GM21515 (cell line): ENCODE measurements around the gene PRDM15.

Experiments used
- ATAC-seq: cut with Tn5 transposase; IDR thresholded peaks from one replicate; pipeline ENCODE4 v1.9.1; 2021; ENCODE audit not compliant: unreplicated experiment

PRDM15 gene

GRCh38 chr21:41784456-41785102 is 94.6 kb downstream of the PRDM15 start:
- no peak for ATAC-seq

DNA sequence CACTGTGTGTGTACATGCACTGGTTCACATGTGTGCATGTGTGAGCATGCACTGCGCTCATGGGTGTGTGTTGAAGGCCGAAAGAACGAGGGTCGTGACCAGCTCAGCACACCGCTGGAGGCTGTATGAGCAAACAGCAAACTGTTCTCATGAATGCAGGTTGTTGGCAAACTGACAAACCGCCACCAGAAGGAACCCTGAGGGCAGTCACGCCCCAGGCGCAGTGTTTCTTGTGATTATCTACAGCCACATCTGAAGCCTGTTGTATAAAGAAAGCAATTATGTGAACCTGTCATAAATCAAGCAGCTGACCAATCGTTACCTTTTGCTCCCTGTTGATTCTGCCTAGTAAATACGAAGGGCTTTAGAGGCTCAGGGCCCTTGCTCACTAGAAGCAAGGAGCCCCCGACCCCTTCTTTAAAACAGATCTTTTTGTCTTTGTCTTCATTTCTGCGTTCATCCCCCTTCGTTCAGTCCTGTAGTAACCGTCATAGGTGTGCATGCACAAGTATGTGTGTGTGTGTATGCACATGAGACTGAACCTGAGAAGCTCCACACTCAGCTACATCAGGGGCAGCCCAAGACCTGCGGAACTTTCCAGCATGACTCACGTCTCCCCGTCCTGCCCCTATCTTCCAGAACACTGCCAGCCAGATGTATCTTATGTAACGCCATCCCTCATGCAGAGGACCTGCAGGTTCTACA is 95.5 kb downstream of the PRDM15 start:
- ATAC-seq = no peak

DNA sequence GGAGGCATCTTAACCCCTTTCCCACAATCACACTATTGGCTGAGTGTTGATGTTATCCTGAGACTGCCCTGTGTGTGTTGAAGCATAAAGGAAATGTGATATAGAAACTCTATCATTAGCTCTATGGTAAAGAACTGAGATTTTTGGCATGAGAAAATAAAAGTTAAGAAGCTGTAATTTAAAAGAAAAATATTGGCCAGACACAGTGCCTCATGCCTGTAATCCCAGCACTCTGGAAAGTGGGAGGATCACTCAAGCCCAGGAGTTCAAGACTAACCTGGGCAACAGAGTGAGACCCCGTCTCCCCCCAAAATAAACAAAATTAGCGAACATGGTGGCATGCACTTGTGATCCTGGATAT is 98.1 kb downstream of the PRDM15 start:
- ATAC-seq = no peak

DNA sequence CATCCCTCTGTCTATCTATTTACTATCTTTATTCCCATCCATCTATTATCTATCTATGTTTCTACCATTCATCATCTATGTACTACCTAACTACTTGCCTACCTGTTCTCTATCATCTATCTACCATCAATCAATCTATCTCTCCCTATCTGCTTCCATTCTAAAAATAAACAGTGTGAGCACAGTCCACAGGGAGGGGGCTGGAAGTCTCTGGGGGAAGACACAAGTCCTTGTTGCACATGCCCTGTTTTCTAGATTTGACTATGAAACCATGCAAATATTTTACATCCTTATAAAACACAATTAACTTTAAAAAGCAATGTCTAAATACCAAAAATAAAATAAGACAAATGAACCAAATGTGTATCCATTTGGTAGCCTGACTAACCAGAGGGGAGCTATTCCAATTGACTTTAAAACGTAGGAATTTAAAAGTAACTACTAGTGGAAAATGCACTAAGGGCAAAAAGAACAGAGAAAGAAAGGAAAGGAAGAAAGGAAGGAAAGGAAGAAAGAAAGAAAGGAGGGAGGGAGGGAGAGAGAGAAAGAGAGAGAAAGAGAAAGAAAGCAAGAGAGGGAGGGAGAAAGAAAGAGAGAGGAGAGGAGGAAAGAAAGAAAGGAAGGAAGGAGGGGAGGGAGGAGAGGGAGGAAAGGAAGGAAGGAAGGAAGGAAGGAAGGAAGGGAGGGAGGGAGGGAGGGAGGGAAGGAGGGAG is 98.7 kb downstream of the PRDM15 start:
- no peak for ATAC-seq

GRCh38 chr21:41779659-41780058 is 99.5 kb downstream of the PRDM15 start:
- ATAC-seq = no peak

DNA sequence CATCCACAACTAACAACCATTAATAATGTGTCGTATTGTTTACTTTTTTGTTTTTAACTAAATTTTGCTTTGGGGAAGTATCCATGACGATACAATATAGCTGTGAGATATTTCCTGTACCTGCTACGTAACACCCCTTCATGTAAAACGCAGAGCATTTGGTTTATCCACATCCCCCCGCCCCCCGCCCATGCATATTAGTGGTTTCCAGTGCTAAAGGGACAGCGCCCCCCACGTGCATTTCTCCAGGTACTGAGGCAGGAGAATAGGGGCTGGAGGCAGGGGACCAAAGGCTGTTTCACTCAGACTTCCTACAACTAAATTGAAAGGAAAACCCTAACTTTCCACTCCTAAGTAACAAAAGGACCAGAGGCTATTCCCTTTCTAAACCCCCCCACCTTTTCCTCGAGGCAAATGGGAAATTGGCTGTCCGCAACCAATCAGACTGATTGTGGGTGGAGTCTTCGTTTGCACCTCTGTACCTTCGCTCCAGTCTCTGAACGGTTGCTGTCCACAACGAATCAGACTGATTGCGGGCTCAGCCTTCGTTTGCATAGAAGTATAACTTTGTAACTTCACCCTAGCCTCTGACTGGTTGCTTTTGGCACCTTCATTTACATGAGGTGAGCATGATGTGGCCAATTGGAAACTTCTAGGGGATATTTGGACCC is 100.1 kb downstream of the PRDM15 start:
- ATAC-seq = no peak

GRCh38 chr21:41777951-41778815 is 101.0 kb downstream of the PRDM15 start:
- ATAC-seq = no peak

- no peak for ATAC-seq
These were observed 102.4 kb downstream of the PRDM15 start for GRCh38 chr21:41776778-41777177.

DNA sequence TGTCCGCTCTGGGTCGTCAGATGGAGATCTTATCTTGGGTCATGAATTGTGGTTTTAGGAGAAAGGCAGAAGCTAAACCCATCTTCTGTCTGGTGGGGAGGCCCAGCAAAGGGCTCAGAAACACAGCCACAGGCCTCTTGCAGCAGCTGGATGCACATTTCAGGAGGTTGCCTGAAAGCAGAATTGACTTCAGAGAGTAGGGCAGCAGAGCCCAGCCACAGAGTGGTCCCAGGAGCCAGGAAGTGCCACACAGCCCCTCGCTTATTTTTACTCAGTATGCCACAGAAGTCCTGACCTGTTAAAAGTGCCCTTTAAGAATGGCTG is 104.0 kb downstream of the PRDM15 start:
- ATAC-seq = no peak

DNA sequence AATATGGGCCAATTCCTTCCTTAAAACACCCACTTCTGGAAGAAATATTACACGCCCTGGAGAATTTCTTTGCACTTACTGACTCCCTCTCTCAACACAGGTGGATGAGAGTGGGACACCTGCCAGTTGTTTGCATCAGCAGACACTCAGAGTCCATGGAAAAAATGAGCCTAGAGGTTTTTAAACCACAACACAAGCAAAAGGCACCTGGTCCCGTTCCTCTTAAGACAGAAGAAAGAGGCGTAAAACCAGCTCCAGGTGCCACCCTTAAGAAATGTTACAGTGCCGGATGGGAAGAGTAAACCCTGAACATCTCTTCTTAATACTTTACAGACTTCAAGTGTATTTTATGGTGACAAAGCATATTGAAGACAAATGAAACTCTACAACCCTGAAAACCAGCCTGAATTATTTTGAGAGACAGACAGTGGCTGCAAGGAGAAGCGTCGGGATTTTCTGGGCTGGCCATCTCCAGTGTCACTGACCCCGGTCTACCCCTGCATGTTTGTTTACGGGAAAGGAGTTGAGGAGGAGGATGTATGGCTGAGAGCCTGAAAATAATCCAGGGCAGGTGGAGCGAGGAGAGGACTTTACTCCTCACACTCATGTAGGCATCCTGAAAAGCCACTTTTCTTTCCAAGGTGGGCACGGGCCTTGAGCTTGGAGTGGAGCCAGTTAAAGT is 104.5 kb downstream of the PRDM15 start:
- ATAC-seq = no peak

GRCh38 chr21:41772351-41773080 is 106.6 kb downstream of the PRDM15 start:
- no peak for ATAC-seq

GRCh38 chr21:41771625-41771945 is 107.6 kb downstream of the PRDM15 start:
- no peak for ATAC-seq

- no peak for ATAC-seq
These were observed 108.1 kb downstream of the PRDM15 start for GRCh38 chr21:41770901-41771624.

DNA sequence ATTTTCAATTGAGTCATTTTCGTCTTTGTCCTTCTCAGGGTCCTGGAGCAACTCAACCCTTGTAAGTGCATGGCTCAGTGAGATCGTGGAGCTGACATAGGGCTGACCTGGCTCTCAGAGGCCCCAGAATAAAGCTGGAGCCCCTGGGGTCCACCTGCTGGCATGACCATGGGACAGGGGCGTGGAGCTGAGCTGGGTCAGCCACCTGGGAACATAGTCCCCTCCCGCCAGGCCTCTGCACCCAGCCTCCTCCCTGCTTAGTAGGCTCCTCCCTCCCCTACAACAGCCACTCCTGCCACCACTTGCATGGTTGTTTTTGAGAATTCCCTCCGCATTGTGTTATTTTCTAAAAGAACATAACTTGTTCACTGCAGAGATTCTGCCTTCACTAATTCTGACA is 109.2 kb downstream of the PRDM15 start:
- no peak for ATAC-seq

DNA sequence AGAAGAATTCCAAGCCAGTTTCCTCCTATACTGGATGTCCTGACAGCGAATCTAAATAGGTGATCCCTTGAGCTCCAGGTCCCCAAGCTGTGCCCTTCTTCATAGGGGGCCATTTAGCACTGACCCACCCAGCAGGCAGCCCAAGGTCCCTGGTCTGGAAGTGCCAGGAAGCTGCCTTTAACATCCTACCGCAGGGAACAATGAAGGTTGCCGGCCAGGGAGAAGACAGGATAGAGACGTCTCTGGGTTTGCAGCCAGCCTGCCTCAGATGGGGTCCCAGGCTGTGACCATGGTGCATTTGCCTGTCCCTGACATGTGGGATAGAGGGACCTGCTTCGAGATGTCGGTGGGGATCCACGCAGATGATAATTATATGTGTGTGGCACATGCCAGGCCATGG is 109.6 kb downstream of the PRDM15 start:
- ATAC-seq = no peak

GRCh38 chr21:41769111-41769510 is 110.0 kb downstream of the PRDM15 start:
- ATAC-seq = no peak

DNA sequence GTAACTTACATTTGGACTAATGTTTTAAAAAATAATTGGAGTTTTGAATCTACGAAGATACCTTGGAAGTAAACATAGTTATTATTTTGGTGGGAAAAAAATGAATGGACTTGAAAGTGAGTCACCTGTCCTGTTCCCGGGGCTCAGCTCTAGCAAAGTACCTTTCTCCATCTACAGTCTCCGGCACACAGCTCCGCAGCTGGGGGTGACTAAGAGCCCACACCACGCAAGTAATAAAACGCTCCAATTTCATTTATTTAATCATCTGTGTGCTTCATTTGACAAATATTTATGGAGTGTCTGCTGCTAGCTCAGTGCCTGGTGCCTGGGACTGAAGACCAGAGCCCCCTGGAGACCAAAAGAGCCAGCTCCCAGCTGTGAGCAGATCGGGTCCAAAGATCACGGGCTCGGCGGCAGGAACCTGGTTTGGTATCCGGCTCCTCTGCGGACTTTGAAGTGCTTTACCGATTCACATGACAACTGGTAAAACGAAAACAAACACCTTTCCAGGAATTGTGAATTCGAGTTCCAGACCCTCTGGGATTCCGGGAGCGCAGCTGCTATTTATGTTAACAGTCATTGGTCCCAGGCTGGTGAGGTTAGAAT is 110.6 kb downstream of the PRDM15 start:
- ATAC-seq = no peak

DNA sequence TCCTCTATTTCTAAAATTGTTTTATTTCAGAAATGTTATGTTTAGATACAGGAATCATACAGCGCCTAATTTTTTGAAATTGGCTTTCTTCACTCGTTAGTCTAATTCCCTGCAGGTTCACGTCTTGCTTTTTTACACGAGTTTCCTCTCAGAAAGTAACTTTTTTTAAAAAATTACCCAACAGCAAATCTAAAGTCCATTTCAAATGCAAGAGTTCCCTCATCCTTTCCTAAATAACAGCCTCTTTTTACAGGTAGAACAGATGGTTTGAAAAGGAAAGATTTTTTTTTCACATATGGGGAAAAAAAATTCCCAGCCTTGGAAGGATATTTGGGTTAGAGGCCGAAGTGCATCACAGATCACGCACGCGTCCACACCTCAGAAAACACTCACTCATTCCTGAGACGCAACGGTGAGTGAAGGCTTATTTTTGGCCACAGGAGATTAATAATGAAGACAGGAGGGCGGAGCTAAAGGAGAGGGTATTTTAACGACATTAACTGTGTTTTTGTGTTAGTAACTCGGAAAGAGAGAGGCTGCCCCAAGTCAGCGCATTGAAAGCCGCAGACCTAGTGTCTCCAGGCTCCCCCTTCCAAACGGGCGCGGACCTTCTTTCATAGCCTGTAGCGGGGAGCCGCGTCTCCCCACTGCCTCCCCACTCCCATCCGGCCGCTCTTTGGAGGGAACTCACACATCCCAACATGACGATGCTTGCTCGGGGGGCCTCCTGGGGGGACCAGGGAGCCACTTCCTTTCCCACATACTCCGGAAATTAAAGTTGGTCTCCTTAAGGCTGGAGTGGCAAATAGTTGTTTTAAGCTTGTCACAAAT is 111.3 kb downstream of the PRDM15 start:
- ATAC-seq = no peak
